NCI-H510A (cell line): ENCODE results near the gene AKAP13.
"Not testable (repeated sequence)": the region's sequence is repeated elsewhere in the genome, so short reads cannot be mapped to it uniquely, and the experiment has no call there.

Experiments used
- DNase-seq: peaks from one replicate; lab custom pipeline; 2025; lab: John Stamatoyannopoulos, UW

Gene AKAP13

GRCh38 chr15:85535533-85536330 is 155.3 kb downstream of the AKAP13 start:
- DNase-seq, result not testable (repeated sequence)

GRCh38 chr15:85536341-85536740 is 155.9 kb downstream of the AKAP13 start:
- no peak for DNase-seq

GRCh38 chr15:85539491-85539890 is 159.1 kb downstream of the AKAP13 start:
- no peak for DNase-seq

- DNase-seq, result no peak
These were observed 159.8 kb downstream of the AKAP13 start for GRCh38 chr15:85540085-85540797.

GRCh38 chr15:85541744-85542143 is 161.3 kb downstream of the AKAP13 start:
- DNase-seq, result no peak

GRCh38 chr15:85542488-85542887 is 162.1 kb downstream of the AKAP13 start:
- DNase-seq, result no peak

- DNase-seq, result no peak
These were observed 162.5 kb downstream of the AKAP13 start for GRCh38 chr15:85542895-85543331.

GRCh38 chr15:85543741-85544155 is 163.3 kb downstream of the AKAP13 start:
- DNase-seq, result peak; percentile 69

- DNase-seq, result no peak
These were observed 164.8 kb downstream of the AKAP13 start for GRCh38 chr15:85545185-85545584.

- DNase-seq, result no peak
These were observed 165.3 kb downstream of the AKAP13 start for GRCh38 chr15:85545752-85546151.

GRCh38 chr15:85547386-85547785 is 167.0 kb downstream of the AKAP13 start:
- no peak for DNase-seq

GRCh38 chr15:85550283-85550682 is 169.9 kb downstream of the AKAP13 start:
- DNase-seq, result no peak

- no peak for DNase-seq
These were observed 170.9 kb downstream of the AKAP13 start for GRCh38 chr15:85551221-85551832.

- DNase-seq, result no peak
These were observed 174.6 kb downstream of the AKAP13 start for GRCh38 chr15:85554852-85555521.

- DNase-seq, result no peak
These were observed 175.6 kb downstream of the AKAP13 start for GRCh38 chr15:85555875-85556617.

GRCh38 chr15:85556618-85556895 is 176.2 kb downstream of the AKAP13 start:
- DNase-seq, result no peak

- no peak for DNase-seq
These were observed 177.0 kb downstream of the AKAP13 start for GRCh38 chr15:85557385-85557784.

GRCh38 chr15:85558848-85559247 is 178.4 kb downstream of the AKAP13 start:
- no peak for DNase-seq

GRCh38 chr15:85559530-85559929 is 179.1 kb downstream of the AKAP13 start:
- DNase-seq, result no peak

- no peak for DNase-seq
These were observed 182.4 kb downstream of the AKAP13 start for GRCh38 chr15:85562824-85563223.

GRCh38 chr15:85563328-85563727 is 182.9 kb downstream of the AKAP13 start:
- no peak for DNase-seq

- DNase-seq, result no peak
These were observed 183.3 kb downstream of the AKAP13 start for GRCh38 chr15:85563731-85564130.
